H1 (cell line): Measurements from ENCODE around the gene CRTC3. TPM values are rescaled to one million over a fixed set of nuclear protein-coding genes. Genes with fewer than 3 reads are reported as not detected.
A peak's percentile ranks its signal among the peaks of the same experiment; 100 is the strongest.

ENCODE experiments used
- CTCF ChIA-PET: fragments of 300-600 bp; sonication (Branson Sonifier 250); formaldehyde crosslinking; loops from one replicate; lab custom pipeline; 2021; ENCODE audit not compliant: partially characterized antibody; lab: Charles Lee
- POLR2A ChIA-PET: fragments of 300-600 bp; sonication (Branson Sonifier 250); formaldehyde crosslinking; loops from one replicate; lab custom pipeline; 2021; ENCODE audit warnings: inconsistent platforms; ENCODE audit not compliant: partially characterized antibody; lab: Charles Lee
- DNase-seq, 2 experiments: peaks; one replicate each; pipeline versions ENCODE4 v3.0.0 to v3.0.0-alpha.2; 2010 to 2022; ENCODE audit warnings: low spot score in 2 of 2, low read depth in 1 of 2, mixed read lengths in 1 of 2
- FAIRE-seq: peaks from 2 replicates; lab custom pipeline; 2011; peaks lifted over from hg19 to GRCh38; lab: Jason Lieb, UNC
- H2AFZ ChIP-seq: 2 replicates; pipeline ENCODE4 v1.8.1; 2012; ENCODE audit warnings: low read length, inconsistent platforms
- H2AK5ac ChIP-seq: 2 replicates; pipeline ENCODE4 v1.6.1; 2013; ENCODE audit warnings: low read depth, low read length
- H2BK120ac ChIP-seq: replicated peaks from 2 replicates; pipeline ENCODE3; 2013; ENCODE audit warnings: low read depth, low read length, inconsistent platforms
- H2BK12ac ChIP-seq: 2 replicates; pipeline ENCODE4 v1.6.1; 2013; ENCODE audit warnings: low read depth, low read length
- H2BK15ac ChIP-seq: 2 replicates; pipeline ENCODE4 v1.6.1; 2013; ENCODE audit warnings: low read length
- H2BK20ac ChIP-seq: 2 replicates; pipeline ENCODE4 v1.6.1; 2013; ENCODE audit warnings: low read length
- H2BK5ac ChIP-seq: 2 replicates; pipeline ENCODE4 v1.6.1; 2013; ENCODE audit warnings: low read depth, low read length
- H3K14ac ChIP-seq: 2 replicates; pipeline ENCODE4 v1.6.1; 2013; ENCODE audit warnings: inconsistent platforms; ENCODE audit not compliant: insufficient read length
- H3K18ac ChIP-seq: 2 replicates; pipeline ENCODE4 v1.6.1; 2013; ENCODE audit warnings: low read length; ENCODE audit errors: extremely low read depth
- H3K23ac ChIP-seq: 2 replicates; pipeline ENCODE4 v1.6.1; 2013; ENCODE audit warnings: inconsistent platforms; ENCODE audit not compliant: insufficient read length
- H3K23me2 ChIP-seq: 2 replicates; pipeline ENCODE4 v1.6.1; 2013; ENCODE audit warnings: low read depth, low read length
- H3K27ac ChIP-seq: 2 replicates; pipeline ENCODE4 v1.6.1; 2011; ENCODE audit warnings: low read depth, low read length, inconsistent platforms
- H3K27me3 ChIP-seq, 4 experiments: replicated peaks in 1 of 4; 1 replicate in 1 of 4; 2 replicates in 3 of 4; pipeline versions ENCODE4 v1.6.1 to v1.8.1; 2011 to 2013; ENCODE audit warnings: low read length in 3 of 4, mild to moderate bottlenecking in 3 of 4, inconsistent platforms in 2 of 4, mixed read lengths in 2 of 4, moderate library complexity in 1 of 4; ENCODE audit not compliant: control insufficient read depth in 3 of 4, insufficient read depth in 3 of 4; ENCODE audit errors: extremely low read depth in 1 of 4
- H3K36me3 ChIP-seq, 4 experiments: 2 replicates each; pipeline versions ENCODE4 v1.6.1 to v1.8.1; 2011 to 2013; ENCODE audit warnings: mild to moderate bottlenecking in 4 of 4, low read length in 3 of 4, moderate library complexity in 2 of 4, control low read depth in 1 of 4, inconsistent platforms in 1 of 4; ENCODE audit not compliant: insufficient read depth in 4 of 4, control insufficient read depth in 2 of 4
- H3K4ac ChIP-seq: replicated peaks from 2 replicates; pipeline ENCODE3; 2013; ENCODE audit warnings: low read length, low read depth, mixed read lengths, inconsistent platforms; ENCODE audit not compliant: insufficient read length
- H3K4me1 ChIP-seq, 4 experiments: replicated peaks in 1 of 4; 1 replicate in 1 of 4; 2 replicates in 3 of 4; pipeline versions ENCODE4 v1.6.1 to v1.8.1; 2011 to 2013; ENCODE audit warnings: low read length in 3 of 4, inconsistent platforms in 2 of 4, mixed read lengths in 1 of 4; ENCODE audit not compliant: insufficient read depth in 4 of 4, control insufficient read depth in 3 of 4
- H3K4me2 ChIP-seq, 2 experiments: 2 replicates each; pipeline versions ENCODE4 v1.6.1 to v1.8.1; 2011 to 2013; ENCODE audit warnings: low read depth in 2 of 2, low read length in 2 of 2, control low read depth in 1 of 2, inconsistent platforms in 1 of 2, mild to moderate bottlenecking in 1 of 2; ENCODE audit not compliant: insufficient read depth in 1 of 2
- H3K4me3 ChIP-seq, 4 experiments: fragments of 200-600, 300-600 bp in 1 of 4; sonication (generic), shearing (Covaris generic), sonication (Bioruptor Twin) in 1 of 4; 2 replicates each; pipeline versions ENCODE4 v1.5.1 to v1.8.1; 2011 to 2016; ENCODE audit warnings: low read length in 4 of 4, low read depth in 3 of 4, control low read depth in 2 of 4, inconsistent platforms in 2 of 4, mild to moderate bottlenecking in 2 of 4, mixed read lengths in 1 of 4, moderate library complexity in 1 of 4; ENCODE audit not compliant: insufficient read depth in 2 of 4; ENCODE audit errors: extremely low read depth in 1 of 4
- H3K56ac ChIP-seq: replicated peaks from 2 replicates; pipeline ENCODE3; 2013; ENCODE audit warnings: low read depth, mild to moderate bottlenecking, mixed read lengths, low read length, inconsistent platforms; ENCODE audit not compliant: insufficient read length
- H3K79me1 ChIP-seq: 2 replicates; pipeline ENCODE4 v1.6.1; 2013; ENCODE audit warnings: low read depth, low read length, control low read depth
- H3K79me2 ChIP-seq, 2 experiments: 2 replicates each; pipeline versions ENCODE4 v1.6.1 to v1.8.1; 2012 to 2013; ENCODE audit warnings: low read length in 2 of 2, mild to moderate bottlenecking in 2 of 2, inconsistent platforms in 1 of 2; ENCODE audit not compliant: insufficient read depth in 2 of 2, control insufficient read depth in 1 of 2
- H3K9ac ChIP-seq, 4 experiments: replicated peaks in 1 of 4; 1 replicate in 1 of 4; 2 replicates in 3 of 4; pipeline versions ENCODE4 v1.6.1 to v1.8.1; 2011 to 2013; ENCODE audit warnings: low read depth in 3 of 4, low read length in 3 of 4, control low read depth in 2 of 4, mild to moderate bottlenecking in 2 of 4, moderate library complexity in 2 of 4, inconsistent platforms in 1 of 4; ENCODE audit errors: extremely low read depth in 1 of 4
- H3K9me3 ChIP-seq, 2 experiments: 2 replicates each; pipeline versions ENCODE4 v1.6.1 to v1.8.1; 2012 to 2013; ENCODE audit warnings: mild to moderate bottlenecking in 2 of 2, moderate library complexity in 2 of 2, control low read depth in 1 of 2, inconsistent platforms in 1 of 2, low read depth in 1 of 2, low read length in 1 of 2, mixed read lengths in 1 of 2; ENCODE audit not compliant: insufficient read depth in 2 of 2
- H4K20me1 ChIP-seq, 2 experiments: replicated peaks in 1 of 2; 2 replicates each; pipeline versions ENCODE3 to v1.8.1; 2011 to 2013; ENCODE audit warnings: inconsistent platforms in 2 of 2, low read length in 2 of 2, mild to moderate bottlenecking in 1 of 2; ENCODE audit not compliant: insufficient read depth in 2 of 2, control insufficient read depth in 1 of 2
- H4K5ac ChIP-seq: 2 replicates; pipeline ENCODE4 v1.6.1; 2013; ENCODE audit warnings: low read length, low read depth, mixed read lengths, inconsistent platforms; ENCODE audit not compliant: insufficient read length
- H4K8ac ChIP-seq: 2 replicates; pipeline ENCODE4 v1.8.0; 2013; ENCODE audit warnings: mild to moderate bottlenecking, moderate library complexity, low read length, inconsistent platforms; ENCODE audit not compliant: insufficient read depth; ENCODE audit errors: extremely low read depth
- H4K91ac ChIP-seq: replicated peaks from 2 replicates; pipeline ENCODE3; 2013; ENCODE audit warnings: low read length, mixed read lengths, inconsistent platforms; ENCODE audit not compliant: insufficient read length
- CHD1 ChIP-seq: IDR thresholded peaks from 2 replicates; pipeline ENCODE4 v1.6.1; 2012; ENCODE audit warnings: low read depth, low read length, improper control_type of control experiment
- EZH2 ChIP-seq: fragments of 200-600 bp; sonication (generic); IDR thresholded peaks from 2 replicates; pipeline ENCODE4 v1.7.1; 2012; ENCODE audit warnings: low read depth, mild to moderate bottlenecking, moderate library complexity, low read length, inconsistent platforms; ENCODE audit not compliant: severe bottlenecking
- RBBP5 ChIP-seq: IDR thresholded peaks from 2 replicates; pipeline ENCODE4 v1.7.1; 2012; ENCODE audit warnings: low read depth, mild to moderate bottlenecking, inconsistent platforms, low read length, moderate library complexity, borderline replicate concordance
- RNF2 ChIP-seq: fragments of 200-900, 300-1000 bp; sonication (generic); IDR thresholded peaks from 2 replicates; pipeline ENCODE4 v1.7.1; 2016; ENCODE audit warnings: borderline replicate concordance, low read depth, mild to moderate bottlenecking, antibody characterized with exemption, low read length; ENCODE audit not compliant: poor library complexity, severe bottlenecking; ENCODE audit errors: missing control alignments
- WGBS, 2 experiments: shearing (Covaris generic) in 1 of 2; methylation state at CpG; one replicate each; pipeline versions ENCODE4 v1.1.6 to v1.1.7; 2013 to 2015; ENCODE audit warnings: low lambda C conversion rate in 2 of 2, mixed read lengths in 2 of 2, inconsistent platforms in 1 of 2, low coverage in 1 of 2, missing lambda C conversion rate in 1 of 2; ENCODE audit not compliant: insufficient replicate concordance in 2 of 2, insufficient coverage in 1 of 2, insufficient read length in 1 of 2; ENCODE audit errors: extremely low coverage in 1 of 2, missing lambda C conversion rate in 1 of 2; 5-methylcytosine and 5-hydroxymethylcytosine counted together
- polyA plus RNA-seq, 7 experiments: library from polyadenylated mRNA; depleted of rRNA in 3 of 7; stranded (reverse) in 5 of 7; unstranded in 2 of 7; fragments of >200 nt in 5 of 7; fragments of 200-250 nt in 2 of 7; gene quantifications; 1 replicate in 5 of 7; 2 replicates in 1 of 7; 4 replicates in 1 of 7; pipeline versions ENCODE4 v1.2.1 to v1.2.3, GENCODE V29; 2011 to 2013; ENCODE audit warnings: missing spikeins in 2 of 7, mixed read lengths in 2 of 7
- total RNA-seq: library from RNA; stranded (reverse); fragmentation: NEBNext Ultra II Directional; extraction: Animal tissue kit (Norgen Biotek cat#: 25700); gene quantifications from 2 replicates; pipeline ENCODE4 v1.2.1, GENCODE V29; 2021

The CRTC3 gene
- total and polyA plus RNA-seq, 2 of the 8 experiments (the other 6 are each of a cell fraction or from before 2014, with no cell fraction given), result 5.0 to 5.3 TPM

DNA sequence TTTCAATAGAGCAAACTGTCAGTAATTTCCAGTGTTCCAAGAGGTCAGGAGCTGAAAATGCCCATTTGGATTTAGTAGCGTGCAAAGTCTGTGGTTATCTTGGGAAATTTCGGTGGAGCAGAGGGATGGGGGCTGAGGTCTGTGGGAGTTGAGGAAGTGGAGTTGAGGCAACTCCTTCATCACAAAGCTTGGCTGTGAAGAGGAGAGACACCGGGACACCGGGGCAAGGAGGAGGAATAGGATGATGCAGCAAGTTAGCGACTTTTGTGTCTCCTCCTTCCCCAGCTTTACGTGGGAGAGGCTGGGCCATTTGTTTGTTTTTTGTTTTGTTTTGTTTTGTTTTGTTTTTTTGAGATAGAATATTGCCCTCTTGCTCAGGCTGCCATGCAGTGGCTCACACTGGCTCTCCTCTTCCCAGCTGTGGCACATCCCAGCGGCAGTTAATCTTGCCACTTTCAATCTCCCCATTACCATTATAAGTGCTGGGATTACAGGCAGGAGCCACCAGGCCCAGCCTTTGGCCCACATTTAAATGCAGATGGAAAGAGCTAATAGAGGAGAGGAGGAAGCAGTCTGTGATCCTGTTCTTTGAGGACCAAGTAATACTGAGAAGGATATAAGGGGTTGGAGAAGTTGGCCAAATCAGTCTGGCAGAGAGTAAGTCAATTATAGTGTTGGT lies 47.1 kb downstream of the CRTC3 start:
- peak overlapping the region; percentile 40 for H2BK20ac ChIP-seq
- H3K4ac ChIP-seq, result no peak overlapping the region
- FAIRE-seq, result no peak
- no peaks in the 10 kb centered on the region for H3K9me3 ChIP-seq
- ChIA-PET CTCF (interaction anchor here (0.6 to 2.0 kb wide), 10 partner anchors 9 to 1122 kb away, joined by 3 to 12 read pairs (median 4); no protein-coding TSS in a partner anchor), POLR2A (interaction anchor here (0.6 kb wide), 1 partner anchor 20 kb away, joined by 3 read pairs; no protein-coding TSS in a partner anchor)
- H3K27ac ChIP-seq, result no peak overlapping the region
- no peak overlapping the region for H3K56ac ChIP-seq
- no peak overlapping the region for H2BK120ac ChIP-seq
- H4K20me1 ChIP-seq, result no peaks in the 10 kb centered on the region
- no peaks in the 10 kb centered on the region for H3K23me2 ChIP-seq
- no peak for DNase-seq
- H3K18ac ChIP-seq, result no peak overlapping the region
- H3K4me2 ChIP-seq, result peak overlapping the region; percentile 3 to 51; a peak in 3 of 4 replicates
- no peak overlapping the region for H4K5ac ChIP-seq
- no peak overlapping the region for H3K9ac ChIP-seq
- H3K23ac ChIP-seq, result no peak overlapping the region
- no peak overlapping the region for H4K8ac ChIP-seq
- 0 out of 2 replicates have a peak overlapping the region, but pooled peaks have one; percentile 24 for H2BK15ac ChIP-seq
- no peak overlapping the region for H2BK5ac ChIP-seq
- no peaks in the 10 kb centered on the region for H3K27me3 ChIP-seq
- H4K91ac ChIP-seq, result peak overlapping the region; percentile 9
- H2AFZ ChIP-seq, result no peak overlapping the region
- 76% methylated on average over 7 of the region's 7 CpGs; no CpG with 5 or more reads in 1 of the 2 experiments for WGBS, 2 experiments
- no peak overlapping the region; the same call in 1 of the 2 replicates for H2BK12ac ChIP-seq
- H3K79me2 ChIP-seq, result no peaks in the 10 kb centered on the region
- no peaks in the 10 kb centered on the region for H3K79me1 ChIP-seq
- no peaks in the 10 kb centered on the region for H3K36me3 ChIP-seq
- peaks cover 2 to 12% (median 8%) of the 10 kb centered on the region in 4 experiments; a peak in 6 of 7 replicates for H3K4me1 ChIP-seq
- H2AK5ac ChIP-seq, result no peak overlapping the region
- no peak overlapping the region for H3K14ac ChIP-seq
- no peak overlapping the region for H3K4me3 ChIP-seq
- no peak for TF ChIP-seq EZH2
- no peak for TF ChIP-seq CHD1
- no peak for TF ChIP-seq RBBP5
- no peak for TF ChIP-seq RNF2
